GM21447 (cell line): ENCODE results near the gene WDR73.

Experiments
- ATAC-seq: cut with Tn5 transposase; IDR thresholded peaks from one replicate; pipeline ENCODE4 v1.9.1; 2021; ENCODE audit not compliant: unreplicated experiment

Gene WDR73

DNA sequence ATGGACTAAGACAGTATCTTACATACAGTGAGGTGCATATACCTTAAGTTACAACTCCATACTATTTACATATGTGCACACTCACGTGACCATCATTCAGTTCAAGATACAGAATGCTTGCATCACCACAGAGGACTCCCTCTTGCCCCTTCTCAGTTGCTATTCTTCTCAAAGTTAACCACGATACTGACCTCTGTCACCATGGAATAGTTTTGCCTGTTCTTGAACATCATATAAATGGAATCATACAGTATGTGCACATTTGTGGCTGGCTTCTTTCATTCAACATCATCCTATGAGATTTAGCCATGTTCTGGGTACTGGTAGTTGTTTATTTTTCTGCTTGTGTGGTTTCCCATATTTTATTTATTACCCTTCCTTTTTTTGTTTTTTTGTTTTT is 63.7 kb downstream of the WDR73 start:
- ATAC-seq: no peak
